ENCODE measurements around the gene CCT8. TPM values are rescaled to one million over a fixed set of nuclear protein-coding genes. Genes with fewer than 3 reads are reported as not detected.
A peak's percentile ranks its signal among the peaks of the same experiment; 100 is the strongest.

CCT8 gene
- total and polyA plus RNA-seq, 2 of the 8 experiments (the other 6 are each of a cell fraction or from before 2014, with no cell fraction given): 151 to 319 TPM

GRCh38 chr21:29017639-29018237, 55.7 kb downstream of the CCT8 start:
- no peak overlapping the region for H2BK5ac ChIP-seq (ENCODE audit: low read depth, low read length)
- H2BK20ac ChIP-seq (ENCODE audit: low read length): no peak overlapping the region
- no peak overlapping the region for H2BK15ac ChIP-seq (ENCODE audit: low read length)
- H3K56ac ChIP-seq (replicated peaks; ENCODE audit: insufficient read length, low read depth, low read length): no peak overlapping the region
- no peak overlapping the region for H2AK5ac ChIP-seq (ENCODE audit: low read depth, low read length)
- ChIA-PET CTCF (ENCODE audit: partially characterized antibody) (no interaction called here), POLR2A (ENCODE audit: partially characterized antibody) (interaction anchor here (0.6 to 1.9 kb wide), 2 partner anchors 10 to 15 kb away, joined by 3 to 5 read pairs; no protein-coding TSS in a partner anchor)
- no peaks in the 10 kb centered on the region for H3K4me1 ChIP-seq (replicated peaks in 1 of 4; ENCODE audit: control insufficient read depth in 3 of 4, insufficient read depth in 4 of 4, low read length in 3 of 4)
- H3K27me3 ChIP-seq (replicated peaks in 1 of 4; ENCODE audit: control insufficient read depth in 3 of 4, extremely low read depth in 1 of 4, insufficient read depth in 3 of 4, low read length in 3 of 4): no peaks in the 10 kb centered on the region
- no peak for DNase-seq (ENCODE audit: low read depth in 1 of 2, low spot score in 2 of 2)
- H4K91ac ChIP-seq (replicated peaks; ENCODE audit: insufficient read length, low read length): no peak overlapping the region
- H3K9me3 ChIP-seq (ENCODE audit: insufficient read depth in 2 of 2, low read depth in 1 of 2, low read length in 1 of 2): no peaks in the 10 kb centered on the region
- H2BK120ac ChIP-seq (replicated peaks; ENCODE audit: low read depth, low read length): no peak overlapping the region
- H3K36me3 ChIP-seq (ENCODE audit: control insufficient read depth in 2 of 4, insufficient read depth in 4 of 4, low read length in 3 of 4): no peaks in the 10 kb centered on the region
- peaks cover 0 to 1% of the 10 kb centered on the region in 2 experiments for H4K20me1 ChIP-seq (replicated peaks in 1 of 2; ENCODE audit: control insufficient read depth in 1 of 2, insufficient read depth in 2 of 2, low read length in 2 of 2)
- no peak overlapping the region for H3K18ac ChIP-seq (ENCODE audit: extremely low read depth, low read length)
- peak overlapping the region in 1 of 4 experiments; percentile 13; a peak in 1 of 7 replicates for H3K9ac ChIP-seq (replicated peaks in 1 of 4; ENCODE audit: extremely low read depth in 1 of 4, low read depth in 3 of 4, low read length in 3 of 4)
- no peak overlapping the region for H3K14ac ChIP-seq (ENCODE audit: insufficient read length)
- FAIRE-seq: no peak
- no peak overlapping the region for H2AFZ ChIP-seq (ENCODE audit: low read length)
- H3K79me1 ChIP-seq (ENCODE audit: low read depth, low read length): no peaks in the 10 kb centered on the region; the same call in 1 of the 2 replicates
- H4K5ac ChIP-seq (ENCODE audit: insufficient read length, low read depth, low read length): no peak overlapping the region
- H3K23ac ChIP-seq (ENCODE audit: insufficient read length): no peak overlapping the region
- H4K8ac ChIP-seq (ENCODE audit: extremely low read depth, insufficient read depth, low read length): no peak overlapping the region
- H3K4me2 ChIP-seq (ENCODE audit: insufficient read depth in 1 of 2, low read depth in 2 of 2, low read length in 2 of 2): peak overlapping the region in 1 of 2 experiments; percentile 50; a peak in 2 of 4 replicates
- H3K79me2 ChIP-seq (ENCODE audit: control insufficient read depth in 1 of 2, insufficient read depth in 2 of 2, low read length in 2 of 2): no peaks in the 10 kb centered on the region
- 85% methylated on average over 6 of the region's 6 CpGs; no CpG with 5 or more reads in 1 of the 2 experiments for WGBS, 2 experiments (ENCODE audit: extremely low coverage in 1 of 2, insufficient coverage in 1 of 2, insufficient read length in 1 of 2, insufficient replicate concordance in 2 of 2, low coverage in 1 of 2, low lambda C conversion rate in 2 of 2, missing lambda C conversion rate in 1 of 2)
- H2BK12ac ChIP-seq (ENCODE audit: low read depth, low read length): no peak overlapping the region
- no peak overlapping the region for H3K4ac ChIP-seq (replicated peaks; ENCODE audit: insufficient read length, low read depth, low read length)
- no peak overlapping the region for H3K27ac ChIP-seq (ENCODE audit: low read depth, low read length)
- H3K23me2 ChIP-seq (ENCODE audit: low read depth, low read length): no peaks in the 10 kb centered on the region
- peak overlapping the region in 1 of 4 experiments; percentile 69; a peak in 2 of 8 replicates for H3K4me3 ChIP-seq (ENCODE audit: extremely low read depth in 1 of 4, insufficient read depth in 2 of 4, low read depth in 3 of 4, low read length in 4 of 4)
- TF ChIP-seq TEAD4 (IDR thresholded peaks at IDR 0.05; ENCODE audit: low read depth, low read length) (no peak), EGR1 (IDR thresholded peaks at IDR 0.05; ENCODE audit: borderline replicate concordance, low read depth, low read length) (no peak), ZNF274 (IDR thresholded peaks at IDR 0.05; ENCODE audit: borderline replicate concordance, extremely low read depth, low read length) (no peak), RAD21 (IDR thresholded peaks at IDR 0.05 in 1 of 2, conservative IDR thresholded peaks at IDR 0.05 in 1 of 2; ENCODE audit: low read depth in 2 of 2, low read length in 2 of 2) (no peak), CTBP2 (IDR thresholded peaks at IDR 0.05; ENCODE audit: borderline replicate concordance, insufficient read depth, insufficient read length, low read length) (no peak), GTF2F1 (IDR thresholded peaks at IDR 0.05; ENCODE audit: borderline replicate concordance, low read depth, low read length) (no peak), TAF1 (IDR thresholded peaks at IDR 0.05; ENCODE audit: low read depth, low read length) (no peak), RBBP5 (IDR thresholded peaks at IDR 0.05; ENCODE audit: borderline replicate concordance, low read depth, low read length) (no peak), SP1 (IDR thresholded peaks at IDR 0.05; ENCODE audit: low read depth, low read length) (no peak)
